Rectal smooth muscle tissue (tissue), 1 donor: ENCODE measurements around the gene PLB1.

ENCODE experiments used
- H3K27ac ChIP-seq: one replicate; pipeline ENCODE4 v1.7.0; 2013; ENCODE audit warnings: low read depth, low read length, inconsistent platforms
- H3K27me3 ChIP-seq: one replicate; pipeline ENCODE4 v1.7.0; 2013; ENCODE audit warnings: low read length; ENCODE audit not compliant: control insufficient read depth, insufficient read depth
- H3K36me3 ChIP-seq: one replicate; pipeline ENCODE4 v1.7.0; 2013; ENCODE audit warnings: low read length; ENCODE audit not compliant: control insufficient read depth, insufficient read depth
- H3K4me1 ChIP-seq: one replicate; pipeline ENCODE4 v1.7.0; 2013; ENCODE audit warnings: low read length; ENCODE audit not compliant: control insufficient read depth, insufficient read depth
- H3K4me3 ChIP-seq: one replicate; pipeline ENCODE4 v1.7.0; 2013; ENCODE audit warnings: low read length
- H3K9ac ChIP-seq: one replicate; pipeline ENCODE4 v1.7.0; 2013; ENCODE audit warnings: low read length

The PLB1 gene

DNA sequence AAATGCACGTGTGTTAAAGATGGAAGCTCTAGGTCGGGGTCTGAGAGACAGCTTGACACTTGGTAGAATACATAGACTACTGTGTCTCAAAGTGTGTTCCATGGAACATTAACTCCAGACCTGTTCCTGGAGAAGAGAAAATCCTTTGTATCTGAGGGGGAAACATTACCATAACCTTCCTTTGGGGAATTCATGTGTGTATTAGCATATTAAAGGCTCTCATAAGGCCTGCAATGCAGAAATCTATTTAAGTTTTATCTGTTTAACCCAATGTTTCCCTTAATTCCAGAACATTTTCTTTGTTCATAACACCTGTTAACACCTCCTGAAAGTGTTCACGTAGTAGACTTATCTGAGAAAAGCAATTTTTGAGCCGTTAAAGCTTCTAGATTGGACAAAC, 99.5 kb downstream of the PLB1 start:
- Histone ChIP-seq H3K27ac (peak overlapping the region; percentile 92), H3K4me3 (no peak overlapping the region), H3K4me1 (peaks cover 7% of the 10 kb centered on the region), H3K36me3 (no peaks in the 10 kb centered on the region), H3K9ac (no peak overlapping the region), H3K27me3 (no peaks in the 10 kb centered on the region)

DNA sequence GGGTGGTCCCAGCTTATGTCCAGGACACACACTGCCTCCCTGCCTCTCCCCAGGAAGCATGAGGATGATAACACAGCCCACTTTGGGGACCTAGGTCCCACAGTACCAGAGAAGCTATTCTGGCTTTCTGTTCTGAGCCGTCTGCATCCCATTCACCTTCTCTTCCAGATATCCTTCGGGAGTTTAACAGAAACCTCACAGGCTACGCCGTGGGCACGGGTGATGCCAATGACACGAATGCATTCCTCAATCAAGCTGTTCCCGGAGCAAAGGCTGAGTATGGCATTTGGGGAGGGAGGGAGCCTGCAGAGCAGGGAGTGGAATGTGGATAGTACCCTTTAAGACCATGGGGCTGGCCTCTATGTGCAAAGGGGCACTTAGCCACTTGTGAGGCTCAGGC, 102.6 kb downstream of the PLB1 start:
- no peaks in the 10 kb centered on the region for H3K27me3 ChIP-seq
- H3K4me3 ChIP-seq, result no peak overlapping the region
- no peaks in the 10 kb centered on the region for H3K36me3 ChIP-seq
- no peak overlapping the region for H3K27ac ChIP-seq
- peaks cover 7% of the 10 kb centered on the region for H3K4me1 ChIP-seq
- H3K9ac ChIP-seq, result no peak overlapping the region

DNA sequence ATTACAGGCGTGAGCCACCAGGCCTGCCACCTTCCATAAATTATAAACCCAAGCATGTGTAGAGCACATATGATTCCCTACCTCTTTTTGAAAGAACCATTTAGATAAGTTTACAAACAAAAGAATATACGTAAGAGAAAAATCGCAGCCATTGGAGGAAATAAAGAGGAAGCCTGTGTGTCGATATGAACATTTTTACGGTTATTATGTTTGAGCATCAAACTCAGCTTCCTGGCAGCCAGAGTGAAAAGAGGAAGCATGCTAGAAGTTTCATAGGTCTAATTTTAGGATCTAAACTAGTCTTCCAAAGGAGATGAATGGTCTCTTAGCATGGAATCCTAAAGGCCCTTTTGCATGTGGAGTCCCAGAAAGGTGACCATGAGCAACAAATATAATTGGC, 104.3 kb downstream of the PLB1 start:
- Histone ChIP-seq H3K27me3 (no peaks in the 10 kb centered on the region), H3K9ac (no peak overlapping the region), H3K4me1 (peaks cover 3% of the 10 kb centered on the region), H3K27ac (no peak overlapping the region), H3K36me3 (no peaks in the 10 kb centered on the region), H3K4me3 (no peak overlapping the region)

DNA sequence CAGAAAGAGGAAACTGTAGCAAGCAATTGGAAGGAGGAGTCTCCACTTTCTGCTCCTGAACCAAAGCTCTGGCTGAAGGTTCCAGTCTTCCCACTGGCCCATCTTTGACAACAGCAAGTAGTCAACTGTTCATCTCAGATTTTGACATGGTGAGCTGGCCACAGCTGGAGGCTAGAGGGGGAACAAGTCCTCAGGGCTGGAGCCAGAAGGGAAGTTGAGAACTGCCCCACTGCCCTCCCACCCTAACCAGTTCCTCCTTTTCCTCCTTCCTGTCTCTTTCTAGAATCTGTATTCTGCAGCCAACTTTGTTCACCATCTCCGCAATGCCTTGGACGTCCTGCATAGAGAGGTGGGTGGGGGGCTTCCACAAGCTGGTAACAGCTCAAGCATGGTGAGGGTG, 105.8 kb downstream of the PLB1 start:
- no peaks in the 10 kb centered on the region for H3K36me3 ChIP-seq
- no peak overlapping the region for H3K4me3 ChIP-seq
- H3K9ac ChIP-seq, result no peak overlapping the region
- no peaks in the 10 kb centered on the region for H3K27me3 ChIP-seq
- H3K4me1 ChIP-seq, result peaks cover 10% of the 10 kb centered on the region
- H3K27ac ChIP-seq, result no peak overlapping the region

DNA sequence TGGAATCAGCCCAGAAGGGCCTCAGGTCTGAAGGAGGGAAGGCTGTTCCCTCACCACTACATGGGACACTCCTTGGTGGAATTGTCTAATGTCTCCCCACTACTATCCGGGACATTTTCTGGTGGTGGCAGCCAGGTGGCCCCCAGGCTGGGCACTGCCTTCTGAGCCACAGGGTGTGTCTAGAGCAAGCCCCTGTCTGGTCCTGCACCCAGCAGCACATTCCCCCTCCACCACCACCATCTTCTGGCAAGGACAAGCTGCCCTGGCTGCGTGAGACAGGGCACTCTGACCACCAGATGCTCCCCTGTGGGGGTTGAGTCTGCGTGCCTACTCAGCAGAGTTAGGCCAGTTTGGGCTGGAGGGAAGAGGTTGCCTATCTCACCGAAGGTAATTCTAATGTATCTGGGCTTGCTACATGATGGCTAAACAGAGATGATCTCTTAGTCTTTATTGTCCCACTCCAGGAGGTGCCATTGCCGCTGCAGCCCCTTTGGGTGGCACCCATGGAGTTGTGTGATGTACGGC, 106.3 kb downstream of the PLB1 start:
- H3K36me3 ChIP-seq, result no peaks in the 10 kb centered on the region
- H3K4me3 ChIP-seq, result no peak overlapping the region
- peaks cover 12% of the 10 kb centered on the region for H3K4me1 ChIP-seq
- H3K27ac ChIP-seq, result no peak overlapping the region
- H3K27me3 ChIP-seq, result no peaks in the 10 kb centered on the region
- no peak overlapping the region for H3K9ac ChIP-seq

DNA sequence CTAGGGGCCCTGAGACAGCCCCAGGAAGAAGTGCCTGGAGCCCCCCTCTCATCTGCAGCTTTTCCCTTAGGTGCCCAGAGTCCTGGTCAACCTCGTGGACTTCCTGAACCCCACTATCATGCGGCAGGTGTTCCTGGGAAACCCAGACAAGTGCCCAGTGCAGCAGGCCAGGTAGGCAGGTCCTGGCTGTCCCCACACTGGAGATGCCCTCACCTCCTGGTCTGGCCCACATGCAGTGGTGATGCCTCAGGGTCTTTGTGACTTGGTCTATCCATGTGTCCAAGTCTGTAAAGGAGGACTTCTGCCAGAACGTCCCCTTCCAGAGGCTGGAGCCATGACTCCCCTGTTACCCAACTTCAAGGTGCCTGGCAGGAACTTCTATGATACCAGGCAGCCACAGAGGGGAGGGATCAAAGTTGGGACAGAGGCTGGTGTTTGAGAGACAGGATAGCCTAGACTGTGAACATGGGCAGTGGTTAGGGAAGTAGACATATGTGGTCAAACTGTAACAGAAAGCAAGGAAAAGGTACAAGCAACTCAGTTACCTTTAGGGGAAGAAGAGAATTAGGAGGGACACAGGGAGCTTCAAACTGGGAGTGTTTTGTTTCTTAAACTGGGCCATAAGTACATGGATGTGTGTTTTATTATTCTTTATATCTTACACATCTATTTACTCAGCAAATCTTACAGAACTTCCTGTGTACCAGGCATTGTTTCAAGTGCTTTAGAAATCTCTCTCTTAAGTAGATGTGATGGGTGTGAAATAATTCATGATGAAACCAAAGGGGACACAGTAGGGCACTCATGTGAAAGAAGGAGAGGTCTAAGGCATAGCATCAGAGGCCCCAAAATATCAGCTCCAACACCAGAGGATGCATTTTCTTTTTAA, 107.1 kb downstream of the PLB1 start:
- Histone ChIP-seq H3K27me3 (no peaks in the 10 kb centered on the region), H3K36me3 (no peaks in the 10 kb centered on the region), H3K9ac (no peak overlapping the region), H3K27ac (no peak overlapping the region), H3K4me1 (peaks cover 18% of the 10 kb centered on the region), H3K4me3 (peak overlapping the region; percentile 10)

DNA sequence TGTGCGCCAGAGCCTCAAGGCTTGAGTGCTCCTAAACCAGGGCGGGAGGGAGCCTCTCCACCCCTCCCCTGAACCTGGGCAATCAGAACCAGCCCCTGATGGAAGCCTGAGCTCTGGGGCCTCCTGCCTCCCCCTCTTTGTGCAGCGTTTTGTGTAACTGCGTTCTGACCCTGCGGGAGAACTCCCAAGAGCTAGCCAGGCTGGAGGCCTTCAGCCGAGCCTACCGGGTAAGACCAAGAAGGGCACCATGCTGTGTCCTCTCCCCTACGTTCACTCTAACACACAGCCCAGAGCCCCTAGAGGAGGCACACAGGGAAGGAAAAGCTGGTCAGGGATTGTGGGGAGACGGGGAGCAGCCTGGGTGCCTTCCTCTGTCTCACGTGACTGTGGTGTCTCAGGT, 108.0 kb downstream of the PLB1 start:
- peaks cover 24% of the 10 kb centered on the region for H3K4me1 ChIP-seq
- H3K27ac ChIP-seq, result no peak overlapping the region
- H3K4me3 ChIP-seq, result no peak overlapping the region
- no peak overlapping the region for H3K9ac ChIP-seq
- no peaks in the 10 kb centered on the region for H3K27me3 ChIP-seq
- H3K36me3 ChIP-seq, result no peaks in the 10 kb centered on the region

DNA sequence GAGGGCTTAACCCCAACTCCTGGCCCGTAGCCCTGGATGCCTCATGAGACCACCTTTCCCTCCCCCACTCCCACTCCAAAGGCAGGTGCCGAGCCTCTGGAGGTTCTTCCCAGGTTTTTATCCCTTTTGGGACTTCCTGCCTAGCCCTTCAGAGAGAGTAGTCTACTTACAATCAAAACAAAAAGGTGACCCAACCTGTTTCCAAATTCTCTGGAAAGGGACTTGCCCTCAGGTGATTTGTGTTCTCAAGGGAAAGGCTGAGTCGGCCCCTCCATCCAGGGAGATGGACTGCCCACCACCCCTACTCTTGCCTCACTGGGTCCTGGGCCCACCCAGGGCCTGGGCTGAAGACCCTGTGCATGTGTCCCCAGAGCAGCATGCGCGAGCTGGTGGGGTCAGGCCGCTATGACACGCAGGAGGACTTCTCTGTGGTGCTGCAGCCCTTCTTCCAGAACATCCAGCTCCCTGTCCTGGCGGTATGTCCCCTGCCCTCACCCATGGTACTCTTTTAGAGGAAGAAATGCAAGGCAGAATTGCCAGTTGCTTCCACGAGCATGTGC, 108.5 kb downstream of the PLB1 start:
- Histone ChIP-seq H3K27ac (no peak overlapping the region), H3K4me3 (no peak overlapping the region), H3K27me3 (no peaks in the 10 kb centered on the region), H3K9ac (no peak overlapping the region), H3K4me1 (peaks cover 24% of the 10 kb centered on the region), H3K36me3 (no peaks in the 10 kb centered on the region)

DNA sequence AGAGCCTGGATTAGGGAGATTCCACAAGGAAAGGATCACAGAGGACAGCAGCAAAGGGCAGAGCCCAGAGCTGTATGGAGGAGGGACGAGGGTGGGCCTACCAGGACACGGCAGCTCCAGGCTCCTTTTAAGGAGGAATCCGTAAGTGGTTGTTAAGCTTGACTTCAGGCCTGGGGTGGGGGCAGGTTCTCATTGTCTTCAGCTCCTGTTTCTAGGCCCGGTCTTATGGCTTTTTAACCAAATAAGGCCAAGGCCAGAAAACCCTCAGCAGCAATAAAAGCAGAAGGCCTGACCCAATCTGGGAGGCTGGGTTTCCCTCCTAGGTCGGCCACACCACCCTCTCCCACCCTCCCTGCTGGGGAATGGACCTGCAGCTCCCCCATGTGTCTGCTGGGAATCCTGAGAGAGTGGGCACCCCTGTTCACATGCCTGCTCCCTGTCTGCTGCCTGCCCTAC, 111.2 kb downstream of the PLB1 start:
- H3K36me3 ChIP-seq, result no peaks in the 10 kb centered on the region
- H3K4me1 ChIP-seq, result peaks cover 24% of the 10 kb centered on the region
- no peak overlapping the region for H3K4me3 ChIP-seq
- H3K27me3 ChIP-seq, result no peaks in the 10 kb centered on the region
- peak overlapping the region; percentile 96 for H3K27ac ChIP-seq
- H3K9ac ChIP-seq, result no peak overlapping the region

DNA sequence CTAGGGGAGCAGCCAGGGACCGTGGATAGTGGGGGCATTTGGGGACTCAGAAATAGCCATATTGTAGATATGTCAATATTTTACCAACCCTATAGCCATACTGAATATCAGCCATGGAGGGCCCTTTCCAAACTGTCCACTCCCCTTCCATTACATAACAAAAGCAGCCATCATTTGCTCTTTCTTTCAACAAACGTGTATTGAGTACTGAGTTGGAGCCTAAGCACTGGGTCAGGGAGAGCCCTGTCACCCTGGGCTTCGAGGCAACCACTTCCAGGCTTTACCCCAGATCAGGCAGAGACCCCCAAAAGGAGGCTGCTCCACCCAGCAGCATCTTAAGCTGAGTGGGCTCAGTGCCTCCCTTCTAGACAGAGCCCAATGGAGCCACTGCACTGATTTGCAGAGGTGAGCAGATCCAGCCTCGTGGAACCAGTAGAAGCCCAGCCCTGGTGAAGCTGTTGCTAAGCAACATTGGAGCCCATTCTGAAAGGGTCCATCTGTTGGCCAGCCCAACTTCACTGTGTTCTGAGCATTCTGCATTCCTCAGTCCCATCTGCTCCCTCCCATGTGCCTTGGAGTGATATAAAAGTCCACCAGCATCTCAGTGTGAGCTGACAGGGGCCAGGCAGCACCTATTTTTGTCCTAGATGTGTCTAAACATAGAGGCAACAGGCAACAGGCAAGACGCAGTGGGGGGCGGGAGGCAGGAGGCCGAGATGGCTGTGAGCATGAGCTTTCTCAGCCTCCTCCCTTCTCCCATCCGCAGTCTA, 112.1 kb downstream of the PLB1 start:
- Histone ChIP-seq H3K9ac (no peak overlapping the region), H3K27me3 (no peaks in the 10 kb centered on the region), H3K36me3 (no peaks in the 10 kb centered on the region), H3K4me1 (peaks cover 24% of the 10 kb centered on the region), H3K4me3 (no peak overlapping the region), H3K27ac (peak overlapping the region; percentile 96)

DNA sequence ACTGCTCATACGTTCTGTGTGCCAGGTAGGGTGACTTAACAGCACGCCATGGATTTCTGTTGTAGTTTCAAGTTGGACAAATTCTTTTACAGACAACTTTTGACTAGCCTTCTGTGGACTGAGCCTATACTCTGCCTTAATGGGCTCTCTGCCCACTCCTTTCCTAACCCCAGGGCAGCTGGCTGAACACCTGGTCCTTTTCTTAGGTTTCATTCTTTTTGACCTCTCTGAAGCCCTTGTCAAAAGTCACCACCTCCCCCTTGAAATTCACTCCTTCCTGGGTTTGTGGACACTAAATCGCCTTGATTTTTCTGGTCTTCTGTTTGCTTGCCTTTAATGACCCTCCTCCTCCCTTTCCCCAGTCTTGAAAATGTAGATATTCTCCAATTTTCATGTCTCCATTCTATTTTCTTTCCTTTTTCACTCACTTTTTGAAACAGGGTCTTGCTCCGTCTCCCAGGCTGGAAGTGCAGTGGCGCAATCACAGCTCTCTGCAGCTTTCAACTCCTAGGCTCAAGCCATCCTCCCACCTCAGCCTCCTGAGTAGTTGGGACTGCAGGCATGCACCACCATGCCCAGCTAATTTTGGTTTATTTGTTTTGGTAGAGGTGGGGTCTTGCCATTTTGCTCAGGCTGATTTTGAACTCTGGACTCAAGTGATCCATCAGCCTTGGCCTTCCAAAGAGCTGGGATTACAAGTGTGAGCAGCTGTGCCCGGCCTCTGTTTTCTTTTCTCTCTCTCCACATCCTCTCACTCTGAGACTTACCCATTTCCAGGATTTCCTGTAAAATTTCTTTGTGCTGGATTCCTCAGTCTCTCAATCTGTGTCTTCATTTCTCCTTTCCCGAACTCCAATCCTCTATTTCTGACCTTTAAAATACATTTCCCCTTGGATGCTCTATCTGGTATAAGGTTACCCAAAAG, 112.9 kb downstream of the PLB1 start:
- H3K27me3 ChIP-seq, result no peaks in the 10 kb centered on the region
- H3K4me1 ChIP-seq, result peaks cover 24% of the 10 kb centered on the region
- H3K4me3 ChIP-seq, result no peak overlapping the region
- H3K27ac ChIP-seq, result peak overlapping the region; percentile 96
- no peak overlapping the region for H3K9ac ChIP-seq
- no peaks in the 10 kb centered on the region for H3K36me3 ChIP-seq
